Fibroblast of lung (primary cell): ENCODE measurements around the gene ZNF280C. TPM values are rescaled to one million over a fixed set of nuclear protein-coding genes. Genes with fewer than 3 reads are reported as not detected.

Experiments used
- DNase-seq, 2 donors: peaks; one replicate each; pipeline versions ENCODE4 v3.0.0 to v3.0.0-alpha.2; 2010; ENCODE audit warnings: low read depth in 2 of 2
- H2AFZ ChIP-seq: 2 replicates; pipeline ENCODE4 v1.5.1; 2012; ENCODE audit warnings: low read length, control low read depth, inconsistent platforms
- H3K27ac ChIP-seq: 2 replicates; pipeline ENCODE4 v1.5.1; 2011; ENCODE audit warnings: low read length, control low read depth; ENCODE audit not compliant: insufficient read depth
- H3K27me3 ChIP-seq: 2 replicates; pipeline ENCODE4 v1.5.1; 2011; ENCODE audit warnings: mild to moderate bottlenecking, low read length; ENCODE audit not compliant: control insufficient read depth, insufficient read depth
- H3K36me3 ChIP-seq: 2 replicates; pipeline ENCODE4 v1.5.1; 2011; ENCODE audit warnings: low read length; ENCODE audit not compliant: control insufficient read depth, insufficient read depth
- H3K4me1 ChIP-seq: 2 replicates; pipeline ENCODE4 v1.5.1; 2011; ENCODE audit warnings: low read length; ENCODE audit not compliant: control insufficient read depth, insufficient read depth; ENCODE audit errors: extremely low read depth
- H3K4me2 ChIP-seq: 2 replicates; pipeline ENCODE4 v1.5.1; 2011; ENCODE audit warnings: low read length, control low read depth; ENCODE audit not compliant: insufficient read depth; ENCODE audit errors: extremely low read depth
- H3K4me3 ChIP-seq, 4 experiments: fragments of 200-600 bp in 1 of 4; sonication (generic) in 1 of 4; replicated peaks in 1 of 4; 2 replicates each; pipeline ENCODE4 v1.5.1; 2011 to 2016; ENCODE audit warnings: low read length in 4 of 4, low read depth in 3 of 4, mild to moderate bottlenecking in 3 of 4, control low read depth in 2 of 4, inconsistent platforms in 1 of 4, mixed read lengths in 1 of 4; ENCODE audit not compliant: insufficient read depth in 1 of 4; ENCODE audit errors: control extremely low read depth in 1 of 4
- H3K79me2 ChIP-seq: 2 replicates; pipeline ENCODE4 v1.5.1; 2012; ENCODE audit warnings: mild to moderate bottlenecking, low read length, inconsistent platforms; ENCODE audit not compliant: control insufficient read depth, insufficient read depth
- H3K9ac ChIP-seq: 2 replicates; pipeline ENCODE4 v1.5.1; 2011; ENCODE audit warnings: mild to moderate bottlenecking, low read length, control low read depth; ENCODE audit not compliant: insufficient read depth
- H3K9me3 ChIP-seq: 2 replicates; pipeline ENCODE4 v1.5.1; 2012; ENCODE audit warnings: low read depth, low read length; ENCODE audit not compliant: control insufficient read depth, insufficient read depth
- H4K20me1 ChIP-seq: 2 replicates; pipeline ENCODE4 v1.5.1; 2011; ENCODE audit warnings: low read length; ENCODE audit not compliant: control insufficient read depth, insufficient read depth; ENCODE audit errors: extremely low read depth
- EZH2 ChIP-seq: IDR thresholded peaks from 2 replicates; pipeline ENCODE4 v1.5.1; 2012; ENCODE audit warnings: low read length, control low read depth, mild to moderate bottlenecking; ENCODE audit errors: missing control alignments
- polyA plus RNA-seq, 2 donors: library from polyadenylated mRNA; depleted of rRNA in 1 of 2; stranded (reverse) in 1 of 2; unstranded in 1 of 2; fragments of >200 nt; gene quantifications; 2 replicates each; pipeline ENCODE4 v1.2.1, GENCODE V29; 2011 to 2012; ENCODE audit warnings: missing spikeins in 1 of 2
- total RNA-seq: library from RNA; depleted of rRNA; stranded (reverse); fragments of >200 nt; gene quantifications from 2 replicates; pipeline ENCODE4 v1.2.1, GENCODE V29; 2014
- TF ChIP-seq, protein P1 (sequence below), 2 donors: IDR thresholded peaks in 1 of 2; conservative IDR thresholded peaks in 1 of 2; 1 replicate in 1 of 2; 2 replicates in 1 of 2; pipeline ENCODE4 v1.5.1; 2011 to 2012; ENCODE audit warnings: low read length in 2 of 2, control low read depth in 1 of 2, inconsistent platforms in 1 of 2, low read depth in 1 of 2, mild to moderate bottlenecking in 1 of 2

ZNF280C gene
- total and polyA plus RNA-seq, 2 donors (not counting 1 experiment from before 2014, with no cell fraction given), result 4.1 to 8.7 TPM

DNA sequence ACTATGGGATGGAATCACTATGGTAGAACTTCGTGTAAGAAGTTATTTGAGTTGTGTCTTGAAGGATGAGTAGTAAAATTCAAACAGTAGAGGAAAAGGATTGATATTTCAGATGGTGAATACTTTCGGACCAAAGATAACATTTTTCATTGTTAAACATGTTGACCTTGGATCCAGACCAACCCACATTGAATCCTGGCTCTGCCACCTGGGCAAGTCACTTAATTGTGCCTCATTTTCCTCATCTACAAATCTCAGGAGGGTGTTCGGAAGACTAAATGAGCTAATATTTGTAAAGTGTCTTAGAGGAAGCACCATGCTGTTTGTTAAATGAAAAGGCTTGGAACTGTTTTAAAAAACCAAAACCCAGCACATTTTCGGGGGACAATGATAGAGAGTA, 101.7 kb downstream of the ZNF280C start:
- no peak for TF ChIP-seq EZH2
- TF ChIP-seq, protein P1, sequence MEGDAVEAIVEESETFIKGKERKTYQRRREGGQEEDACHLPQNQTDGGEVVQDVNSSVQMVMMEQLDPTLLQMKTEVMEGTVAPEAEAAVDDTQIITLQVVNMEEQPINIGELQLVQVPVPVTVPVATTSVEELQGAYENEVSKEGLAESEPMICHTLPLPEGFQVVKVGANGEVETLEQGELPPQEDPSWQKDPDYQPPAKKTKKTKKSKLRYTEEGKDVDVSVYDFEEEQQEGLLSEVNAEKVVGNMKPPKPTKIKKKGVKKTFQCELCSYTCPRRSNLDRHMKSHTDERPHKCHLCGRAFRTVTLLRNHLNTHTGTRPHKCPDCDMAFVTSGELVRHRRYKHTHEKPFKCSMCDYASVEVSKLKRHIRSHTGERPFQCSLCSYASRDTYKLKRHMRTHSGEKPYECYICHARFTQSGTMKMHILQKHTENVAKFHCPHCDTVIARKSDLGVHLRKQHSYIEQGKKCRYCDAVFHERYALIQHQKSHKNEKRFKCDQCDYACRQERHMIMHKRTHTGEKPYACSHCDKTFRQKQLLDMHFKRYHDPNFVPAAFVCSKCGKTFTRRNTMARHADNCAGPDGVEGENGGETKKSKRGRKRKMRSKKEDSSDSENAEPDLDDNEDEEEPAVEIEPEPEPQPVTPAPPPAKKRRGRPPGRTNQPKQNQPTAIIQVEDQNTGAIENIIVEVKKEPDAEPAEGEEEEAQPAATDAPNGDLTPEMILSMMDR (conservative IDR thresholded peaks at IDR 0.05 in 1 of 2, IDR thresholded peaks at IDR 0.05 in 1 of 2; ENCODE audit: low read depth in 1 of 2, low read length in 2 of 2), result no peak
- Histone ChIP-seq H3K9ac (no peak overlapping the region), H3K79me2 (peaks cover 11% of the 10 kb centered on the region), H2AFZ (no peak overlapping the region), H3K27me3 (no peaks in the 10 kb centered on the region), H3K27ac (no peak overlapping the region), H3K4me3 (peak overlapping the region; percentile 67 to 95 (median 74)), H3K36me3 (no peaks in the 10 kb centered on the region), H4K20me1 (no peaks in the 10 kb centered on the region), H3K4me2 (peak overlapping the region; percentile 62), H3K9me3 (no peaks in the 10 kb centered on the region), H3K4me1 (no peaks in the 10 kb centered on the region)
- DNase-seq, result peak in 1 of 2 donors; percentile 3

DNA sequence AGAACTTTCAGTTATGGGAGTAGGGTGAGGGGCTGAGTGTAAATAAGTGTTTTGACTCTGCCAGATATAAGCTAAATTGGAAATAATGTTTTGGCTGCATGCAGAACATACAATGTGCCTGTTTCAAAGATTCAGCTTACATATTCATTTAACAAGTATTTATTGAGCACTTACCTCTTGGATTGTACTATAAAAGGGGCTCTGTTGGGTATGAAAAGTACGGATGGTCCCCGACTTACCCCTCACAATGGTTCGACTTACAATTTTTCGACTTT, 102.3 kb downstream of the ZNF280C start:
- no peak for TF ChIP-seq EZH2
- TF ChIP-seq, protein P1 (conservative IDR thresholded peaks at IDR 0.05 in 1 of 2, IDR thresholded peaks at IDR 0.05 in 1 of 2; ENCODE audit: low read depth in 1 of 2, low read length in 2 of 2), result no peak
- peak overlapping the region; percentile 62 for H3K4me2 ChIP-seq
- no peaks in the 10 kb centered on the region for H3K4me1 ChIP-seq
- H3K27ac ChIP-seq, result peak overlapping the region; percentile 89
- peak overlapping the region; percentile 51 for H3K9ac ChIP-seq
- peak overlapping the region; percentile 73 for H2AFZ ChIP-seq
- no peaks in the 10 kb centered on the region for H4K20me1 ChIP-seq
- H3K27me3 ChIP-seq, result no peaks in the 10 kb centered on the region
- peak overlapping the region; percentile 67 to 95 (median 74) for H3K4me3 ChIP-seq
- H3K79me2 ChIP-seq, result peaks cover 11% of the 10 kb centered on the region
- DNase-seq, result no peak
- H3K36me3 ChIP-seq, result no peaks in the 10 kb centered on the region
- H3K9me3 ChIP-seq, result no peaks in the 10 kb centered on the region

DNA sequence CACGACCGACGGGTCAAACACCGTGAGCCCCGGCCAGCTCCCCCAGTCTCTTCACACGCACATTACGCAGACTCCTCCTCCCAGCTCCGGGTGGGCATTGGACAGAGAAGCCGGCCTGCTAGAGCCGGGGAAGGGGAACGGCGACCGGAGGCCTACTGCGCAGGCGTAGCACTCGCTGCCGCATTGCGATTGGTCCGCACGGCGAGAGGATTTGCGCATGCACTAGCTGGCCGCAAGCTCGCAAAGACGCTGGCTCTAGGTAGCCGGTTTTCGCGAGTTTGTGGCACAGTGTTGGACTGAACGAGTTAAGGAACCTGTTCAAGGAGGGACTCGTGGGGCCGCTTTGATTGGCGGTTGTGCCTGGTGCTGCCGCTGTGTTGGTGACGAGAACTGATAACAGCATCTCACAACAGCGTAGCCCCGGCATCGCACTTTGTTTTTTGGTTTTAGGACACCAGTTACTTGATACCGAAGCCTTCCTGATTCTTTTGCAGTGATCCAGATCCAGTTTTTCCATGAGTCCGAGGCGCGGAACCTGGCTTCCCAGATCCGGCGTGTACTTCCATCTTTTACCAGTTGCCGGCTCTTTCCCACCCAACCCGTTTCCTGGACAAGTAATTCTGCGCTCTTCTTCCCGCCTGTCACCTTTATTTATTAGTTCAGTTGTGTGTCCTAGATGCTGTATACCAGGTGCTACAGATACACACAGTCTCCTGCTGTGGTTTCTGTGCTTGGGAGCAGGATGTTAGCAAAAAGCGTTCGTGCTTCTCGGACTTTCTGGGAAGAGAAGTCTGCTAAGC, 102.8 kb downstream of the ZNF280C start, which contains the start of gene AIFM1:
Gene AIFM1, minus strand, starts transcription at position 139 of the 800 bp plus-strand sequence. CDS start 185 bp downstream, outside the sequence.
- Histone ChIP-seq H4K20me1 (no peaks in the 10 kb centered on the region), H3K79me2 (peaks cover 11% of the 10 kb centered on the region), H2AFZ (peak within 1 kb of the TSS; percentile 84), H3K36me3 (no peaks in the 10 kb centered on the region), H3K9ac (peak within 1 kb of the TSS; percentile 70), H3K4me1 (no peaks in the 10 kb centered on the region), H3K4me3 (peak within 1 kb of the TSS; percentile 67 to 95 (median 74)), H3K9me3 (no peaks in the 10 kb centered on the region), H3K4me2 (peak within 1 kb of the TSS; percentile 87), H3K27me3 (no peaks in the 10 kb centered on the region), H3K27ac (peak within 1 kb of the TSS; percentile 89)
- peak; percentile 95 to 98 for DNase-seq
- TF ChIP-seq, protein P1 (conservative IDR thresholded peaks at IDR 0.05 in 1 of 2, IDR thresholded peaks at IDR 0.05 in 1 of 2; ENCODE audit: low read depth in 1 of 2, low read length in 2 of 2), result no peak
- TF ChIP-seq EZH2, result no peak
